Mesenchymal stem cell (in vitro differentiated cells and primary cell): ENCODE results near the gene PPP4C.
"Not testable (repeated sequence)": the region's sequence is repeated elsewhere in the genome, so short reads cannot be mapped to it uniquely, and the experiment has no call there.

Source experiments
- DNase-seq: peaks from one replicate; pipeline ENCODE4 v3.0.0-alpha.2; 2013
- H2AFZ ChIP-seq: one replicate; pipeline ENCODE4 v1.6.1; 2013; ENCODE audit warnings: low read depth, mild to moderate bottlenecking, control low read depth, inconsistent platforms, low read length, moderate library complexity
- H2AK5ac ChIP-seq: 2 replicates; pipeline ENCODE4 v1.6.1; 2013; ENCODE audit warnings: low read length, moderate library complexity, mild to moderate bottlenecking, inconsistent platforms; ENCODE audit not compliant: severe bottlenecking
- H2BK120ac ChIP-seq: one replicate; pipeline ENCODE4 v1.6.1; 2013; ENCODE audit warnings: low read depth, mild to moderate bottlenecking, inconsistent platforms, low read length, moderate library complexity
- H2BK12ac ChIP-seq, 2 experiments: one replicate each; pipeline ENCODE4 v1.6.1; 2013; ENCODE audit warnings: inconsistent platforms in 2 of 2, low read length in 2 of 2, mild to moderate bottlenecking in 2 of 2, moderate library complexity in 2 of 2, control low read depth in 1 of 2
- H2BK15ac ChIP-seq: one replicate; pipeline ENCODE4 v1.6.1; 2013; ENCODE audit warnings: mild to moderate bottlenecking, low read depth, inconsistent platforms; ENCODE audit not compliant: poor library complexity, severe bottlenecking
- H2BK5ac ChIP-seq: 2 replicates; pipeline ENCODE4 v1.6.1; 2013; ENCODE audit warnings: low read depth, mild to moderate bottlenecking, low read length, control low read depth, inconsistent platforms; ENCODE audit not compliant: poor library complexity, severe bottlenecking
- H3K14ac ChIP-seq, 2 experiments: one replicate each; pipeline ENCODE4 v1.6.1; 2013; ENCODE audit warnings: inconsistent platforms in 2 of 2, low read length in 2 of 2, control low read depth in 1 of 2, mild to moderate bottlenecking in 1 of 2, moderate library complexity in 1 of 2
- H3K18ac ChIP-seq, 2 experiments: one replicate each; pipeline ENCODE4 v1.6.1; 2013; ENCODE audit warnings: inconsistent platforms in 2 of 2, low read length in 2 of 2, control low read depth in 1 of 2, low read depth in 1 of 2, mild to moderate bottlenecking in 1 of 2
- H3K23ac ChIP-seq, 2 experiments: one replicate each; pipeline ENCODE4 v1.6.1; 2013; ENCODE audit warnings: inconsistent platforms in 2 of 2, low read length in 2 of 2, mild to moderate bottlenecking in 2 of 2, moderate library complexity in 2 of 2, control low read depth in 1 of 2
- H3K27ac ChIP-seq: 2 replicates; pipeline ENCODE4 v1.5.1; 2013; ENCODE audit warnings: mild to moderate bottlenecking, moderate library complexity, low read length, control low read depth, inconsistent platforms; ENCODE audit not compliant: poor library complexity, severe bottlenecking
- H3K27me3 ChIP-seq, 2 experiments: 2 replicates each; pipeline versions ENCODE4 v1.6.1 to v1.7.0; 2013; ENCODE audit warnings: low read length in 2 of 2, mild to moderate bottlenecking in 2 of 2, moderate library complexity in 2 of 2, control low read depth in 1 of 2, inconsistent platforms in 1 of 2; ENCODE audit not compliant: control insufficient read depth in 1 of 2, insufficient read depth in 1 of 2
- H3K36me3 ChIP-seq, 2 experiments: 2 replicates each; pipeline versions ENCODE4 v1.6.1 to v1.7.0; 2013; ENCODE audit warnings: low read length in 2 of 2, control low read depth in 1 of 2, inconsistent platforms in 1 of 2, low read depth in 1 of 2, mild to moderate bottlenecking in 1 of 2; ENCODE audit not compliant: insufficient read depth in 2 of 2, control insufficient read depth in 1 of 2
- H3K4ac ChIP-seq, 2 experiments: one replicate each; pipeline ENCODE4 v1.6.1; 2013; ENCODE audit warnings: inconsistent platforms in 2 of 2, low read length in 2 of 2, mild to moderate bottlenecking in 2 of 2, moderate library complexity in 2 of 2, control low read depth in 1 of 2, low read depth in 1 of 2
- H3K4me1 ChIP-seq: 2 replicates; pipeline ENCODE4 v1.6.1; 2013; ENCODE audit warnings: low read depth, low read length, control low read depth; ENCODE audit not compliant: control insufficient read depth, insufficient read depth
- H3K4me2 ChIP-seq: 2 replicates; pipeline ENCODE4 v1.6.1; 2013; ENCODE audit warnings: low read length, mild to moderate bottlenecking, inconsistent platforms; ENCODE audit not compliant: poor library complexity, severe bottlenecking
- H3K4me3 ChIP-seq, 2 experiments: 2 replicates each; pipeline versions ENCODE4 v1.5.1 to v1.7.0; 2013; ENCODE audit warnings: low read length in 2 of 2, mild to moderate bottlenecking in 2 of 2, control low read depth in 1 of 2, low read depth in 1 of 2; ENCODE audit not compliant: insufficient read depth in 1 of 2
- H3K79me1 ChIP-seq: replicated peaks from 2 replicates; pipeline ENCODE4 v1.6.1; 2013; ENCODE audit warnings: mild to moderate bottlenecking, control low read depth, low read length, inconsistent platforms; ENCODE audit not compliant: poor library complexity, severe bottlenecking
- H3K9ac ChIP-seq: 2 replicates; pipeline ENCODE4 v1.7.0; 2013; ENCODE audit warnings: mild to moderate bottlenecking, low read length, moderate library complexity
- H3K9me3 ChIP-seq: 2 replicates; pipeline ENCODE4 v1.7.0; 2013; ENCODE audit warnings: mild to moderate bottlenecking, low read length; ENCODE audit not compliant: control insufficient read depth
- H4K8ac ChIP-seq: one replicate; pipeline ENCODE4 v1.6.1; 2013; ENCODE audit warnings: inconsistent platforms, mild to moderate bottlenecking, low read length, moderate library complexity
- H4K91ac ChIP-seq: one replicate; pipeline ENCODE4 v1.6.1; 2013; ENCODE audit warnings: mild to moderate bottlenecking, low read length, inconsistent platforms
- WGBS: methylation state at CpG from one replicate; pipeline ENCODE4 v1.1.7; 2013; ENCODE audit warnings: mixed read lengths; 5-methylcytosine and 5-hydroxymethylcytosine counted together

PPP4C gene

DNA sequence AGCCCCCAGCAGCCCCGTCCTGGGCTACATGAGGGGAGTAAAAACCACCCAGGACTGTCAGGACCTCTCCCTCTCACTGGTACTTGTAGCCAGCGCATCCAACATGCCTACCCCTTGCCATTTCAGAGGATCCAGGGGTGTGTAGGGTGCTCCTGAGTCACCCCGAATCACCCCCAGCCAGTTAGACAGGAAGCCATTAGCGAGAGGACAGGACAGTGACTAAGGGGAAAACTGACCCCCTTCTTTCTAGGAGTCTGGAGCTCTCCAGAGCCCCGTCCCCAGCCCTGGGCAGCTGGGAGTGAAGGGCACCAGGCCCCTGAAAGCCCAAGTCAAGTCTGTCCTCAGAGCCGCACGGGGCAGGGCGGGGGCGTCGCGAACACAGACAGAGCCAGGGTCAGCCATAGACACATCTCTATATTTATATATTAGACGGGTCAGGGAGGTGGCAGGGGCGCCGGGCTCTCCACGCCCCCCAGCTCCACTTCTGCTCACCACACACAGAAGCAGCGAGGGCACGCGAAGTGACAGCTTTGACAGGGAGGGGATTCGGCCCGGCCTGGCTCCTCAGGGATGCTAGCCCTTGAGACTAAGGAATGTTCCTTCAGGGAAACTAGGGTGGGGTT is 38.0 kb downstream of the PPP4C start:
- Histone ChIP-seq H2BK120ac (no peak overlapping the region), H3K9ac (peak overlapping the region; percentile 53), H3K4me3 (no peak overlapping the region), H3K27me3 (no peaks in the 10 kb centered on the region), H2BK5ac (no peak overlapping the region), H4K8ac (no peak overlapping the region), H3K4me1 (peaks cover 11% of the 10 kb centered on the region), H2AFZ (no peak overlapping the region), H2BK12ac (no peak overlapping the region), H3K27ac (no peak overlapping the region), H3K4ac (no peak overlapping the region), H3K14ac (no peak overlapping the region), H3K18ac (no peak overlapping the region), H4K91ac (no peak overlapping the region), H2BK15ac (peak overlapping the region; percentile 6), H3K9me3 (no peaks in the 10 kb centered on the region), H3K36me3 (peaks cover 65 to 74% of the 10 kb centered on the region in 2 experiments), H3K23ac (no peak overlapping the region), H3K4me2 (no peak overlapping the region), H2AK5ac (no peak overlapping the region), H3K79me1 (no peaks in the 10 kb centered on the region)
- WGBS: 83% methylated on average over 10 of the region's 20 CpGs
- no peak for DNase-seq

DNA sequence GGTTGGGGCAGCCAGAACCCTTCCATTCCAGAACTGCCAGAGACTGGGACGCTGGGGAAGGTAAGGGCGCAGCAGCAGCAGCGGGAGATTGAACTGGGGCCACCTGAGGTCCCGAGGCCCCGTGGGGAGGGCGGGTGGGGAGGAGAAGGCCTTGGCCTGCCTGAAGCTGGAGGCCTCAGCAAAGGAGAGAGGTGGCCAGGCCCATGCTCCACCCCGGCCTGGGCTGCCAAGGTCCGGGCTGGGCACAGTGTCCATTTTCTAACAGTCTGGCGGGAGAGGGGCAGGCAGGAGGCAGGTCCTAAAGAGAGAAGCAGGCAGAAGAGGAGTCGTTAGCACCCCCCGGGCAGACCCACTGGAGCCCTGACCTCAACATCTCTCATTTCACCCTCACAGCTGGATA is 38.6 kb downstream of the PPP4C start:
- Histone ChIP-seq H2BK15ac (no peak overlapping the region), H3K4me2 (no peak overlapping the region), H3K27ac (no peak overlapping the region), H2BK5ac (no peak overlapping the region), H3K36me3 (peaks cover 66 to 80% of the 10 kb centered on the region in 2 experiments), H3K9me3 (no peaks in the 10 kb centered on the region), H3K14ac (no peak overlapping the region), H3K27me3 (no peaks in the 10 kb centered on the region), H4K91ac (no peak overlapping the region), H3K18ac (no peak overlapping the region), H3K79me1 (no peaks in the 10 kb centered on the region), H2AK5ac (no peak overlapping the region), H3K4ac (no peak overlapping the region), H3K4me3 (no peak overlapping the region), H3K23ac (no peak overlapping the region), H2AFZ (no peak overlapping the region), H4K8ac (no peak overlapping the region), H2BK120ac (no peak overlapping the region), H3K9ac (peak overlapping the region; percentile 53), H3K4me1 (peaks cover 11% of the 10 kb centered on the region), H2BK12ac (no peak overlapping the region)
- DNase-seq: no peak
- WGBS: 91% methylated on average over 9 of the region's 11 CpGs

DNA sequence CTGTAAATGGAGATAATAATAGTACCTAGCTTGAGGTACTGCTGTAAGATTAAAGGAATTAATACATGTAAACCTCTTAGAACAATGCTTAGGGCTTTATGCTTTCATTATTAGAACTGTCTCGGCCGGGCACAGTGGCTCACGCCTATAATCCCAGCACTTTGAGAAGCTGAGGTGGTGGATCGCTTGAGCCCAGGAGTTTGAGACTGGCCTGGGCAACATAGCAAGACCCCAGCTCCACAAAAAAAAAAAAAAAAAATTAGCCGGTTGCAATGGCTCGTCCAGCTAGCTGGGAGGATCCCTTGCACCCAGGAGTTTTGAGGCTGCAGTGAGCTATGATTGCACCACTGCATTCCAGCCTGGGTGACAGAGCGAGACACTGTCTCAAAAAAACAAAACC is 39.0 kb downstream of the PPP4C start:
- H3K4me2 ChIP-seq, H3K23ac ChIP-seq, H2BK15ac ChIP-seq, H3K4ac ChIP-seq, H3K14ac ChIP-seq, H3K79me1 ChIP-seq, H3K4me3 ChIP-seq, H2BK5ac ChIP-seq, H3K18ac ChIP-seq, H2BK12ac ChIP-seq, DNase-seq, H2BK120ac ChIP-seq, H4K8ac ChIP-seq, H3K27me3 ChIP-seq, H4K91ac ChIP-seq, H3K9ac ChIP-seq, H3K9me3 ChIP-seq, H3K27ac ChIP-seq, H2AFZ ChIP-seq, H2AK5ac ChIP-seq: not testable (repeated sequence)
- Histone ChIP-seq H3K36me3 (peaks cover 66 to 81% of the 10 kb centered on the region in 2 experiments), H3K4me1 (peaks cover 11% of the 10 kb centered on the region)
- 98% methylated on average over 7 of the region's 7 CpGs for WGBS

DNA sequence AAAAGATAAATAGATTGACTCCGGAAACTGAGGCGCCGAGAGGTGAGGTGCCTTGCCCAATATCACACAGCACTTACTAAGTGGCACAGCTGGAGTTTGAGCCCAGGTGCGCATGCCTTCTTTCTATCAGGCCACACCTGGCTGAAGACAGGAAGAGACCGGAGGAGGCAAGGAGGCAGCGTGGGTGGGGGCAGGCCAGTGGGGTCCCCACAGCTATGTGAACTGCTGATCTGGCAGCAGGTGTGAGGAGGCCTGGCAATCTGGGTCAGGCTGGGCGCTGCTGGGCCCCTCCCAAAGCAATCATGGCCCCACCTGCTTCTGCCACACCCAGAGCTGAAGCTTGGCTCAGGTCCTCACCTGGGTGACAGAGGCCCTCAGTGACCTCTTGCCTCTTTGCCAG is 39.4 kb downstream of the PPP4C start:
- Histone ChIP-seq H3K9ac (no peak overlapping the region), H3K9me3 (no peaks in the 10 kb centered on the region), H3K14ac (no peak overlapping the region), H4K91ac (no peak overlapping the region), H2BK120ac (no peak overlapping the region), H3K4ac (no peak overlapping the region), H3K4me2 (no peak overlapping the region), H3K4me3 (no peak overlapping the region), H3K27me3 (no peaks in the 10 kb centered on the region), H3K36me3 (peaks cover 67 to 82% of the 10 kb centered on the region in 2 experiments), H3K79me1 (no peaks in the 10 kb centered on the region), H2BK5ac (no peak overlapping the region), H2BK12ac (no peak overlapping the region), H2BK15ac (no peak overlapping the region), H2AFZ (no peak overlapping the region), H3K23ac (no peak overlapping the region), H4K8ac (no peak overlapping the region), H3K18ac (no peak overlapping the region), H2AK5ac (no peak overlapping the region), H3K4me1 (peaks cover 11% of the 10 kb centered on the region), H3K27ac (no peak overlapping the region)
- over 99% methylated on average over 7 of the region's 7 CpGs for WGBS
- DNase-seq: no peak
